ENCODE results near the gene PABPN1L.

Gene PABPN1L

GRCh38 chr16:88866151-88866920 lies at the start of gene PABPN1L:
Gene PABPN1L, minus strand, starts transcription at chr16:88866660. Its CDS starts 54 bp downstream, at chr16:88866606.
- DNase-seq = no peak

- no peak for DNase-seq
Observed at GRCh38 chr16:88915639-88916327, 49.3 kb upstream of the PABPN1L start.

DNA sequence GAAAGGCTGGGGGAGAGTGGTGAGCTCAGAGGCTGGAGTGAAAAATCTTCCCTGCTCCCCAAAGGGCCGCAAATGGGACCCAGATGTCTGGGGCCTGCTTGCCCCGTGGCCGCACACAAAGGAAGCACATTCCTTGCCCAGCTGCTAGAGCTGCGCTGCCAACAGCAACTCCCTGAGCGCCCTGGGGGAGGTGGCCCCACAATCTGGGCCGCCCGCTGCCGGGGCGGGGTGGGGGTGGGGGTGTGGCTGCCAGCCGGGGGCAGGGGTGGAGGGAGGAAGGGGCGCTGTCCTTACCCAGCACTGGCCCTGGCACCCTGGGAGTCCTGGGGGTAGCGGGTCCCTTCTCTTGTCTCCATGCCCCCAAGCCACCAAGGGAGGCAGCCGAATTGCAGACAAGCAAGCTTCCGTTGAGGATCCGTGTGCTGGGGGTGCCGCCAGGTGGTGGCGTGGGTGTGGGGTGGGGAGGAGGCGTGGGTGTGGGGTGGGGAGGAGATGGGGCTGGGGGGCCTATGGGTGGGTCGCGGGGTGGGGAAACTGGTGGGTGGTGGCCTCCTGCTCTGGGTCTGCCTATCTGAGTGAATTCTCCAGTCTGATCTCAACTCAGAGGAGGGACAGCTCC lies 48.4 kb upstream of the PABPN1L start:
- DNase-seq = no peak

- DNase-seq = no peak
Observed at GRCh38 chr16:88913870-88914269, 47.4 kb upstream of the PABPN1L start.

GRCh38 chr16:88913001-88913612 lies 46.6 kb upstream of the PABPN1L start:
- no peak for DNase-seq

DNA sequence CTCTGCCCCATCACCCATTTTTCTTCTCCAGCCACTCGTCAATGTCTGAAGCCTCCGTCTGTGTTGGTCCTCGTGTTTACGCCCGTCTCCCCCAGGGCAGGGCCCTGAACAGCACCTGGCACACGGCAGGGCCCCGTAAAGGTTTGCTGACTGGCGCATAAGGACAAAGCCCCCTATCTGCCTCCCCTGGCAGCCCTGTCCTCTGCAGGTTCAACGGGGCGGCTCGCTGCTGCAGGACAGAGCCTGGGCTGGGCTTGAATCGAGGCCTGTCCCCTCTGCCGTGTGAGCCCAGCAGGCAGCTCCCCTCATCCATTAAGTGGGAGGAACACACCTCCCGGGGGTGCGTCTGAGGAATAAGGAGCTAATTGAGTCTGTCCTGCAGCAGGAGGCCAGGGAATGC lies 46.1 kb upstream of the PABPN1L start:
- DNase-seq = no peak

DNA sequence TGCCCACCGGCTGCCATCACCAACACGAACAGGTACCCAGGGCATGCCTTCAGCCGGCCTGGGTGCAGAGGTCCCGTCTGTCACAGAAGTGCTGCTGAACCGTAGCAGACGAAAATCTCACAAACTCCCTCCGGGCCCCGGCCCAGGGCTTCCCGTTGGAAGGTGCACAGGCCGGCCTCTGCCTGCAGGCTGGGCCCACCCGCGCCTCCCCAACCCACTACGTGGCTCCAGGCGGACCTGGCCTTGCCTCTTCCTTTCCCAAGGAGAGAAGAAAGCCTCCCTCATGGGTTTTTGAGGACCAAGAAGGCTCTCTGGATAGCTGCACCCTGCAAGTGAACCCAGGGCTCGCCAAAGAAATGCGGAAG lies 45.5 kb upstream of the PABPN1L start:
- no peak for DNase-seq

DNA sequence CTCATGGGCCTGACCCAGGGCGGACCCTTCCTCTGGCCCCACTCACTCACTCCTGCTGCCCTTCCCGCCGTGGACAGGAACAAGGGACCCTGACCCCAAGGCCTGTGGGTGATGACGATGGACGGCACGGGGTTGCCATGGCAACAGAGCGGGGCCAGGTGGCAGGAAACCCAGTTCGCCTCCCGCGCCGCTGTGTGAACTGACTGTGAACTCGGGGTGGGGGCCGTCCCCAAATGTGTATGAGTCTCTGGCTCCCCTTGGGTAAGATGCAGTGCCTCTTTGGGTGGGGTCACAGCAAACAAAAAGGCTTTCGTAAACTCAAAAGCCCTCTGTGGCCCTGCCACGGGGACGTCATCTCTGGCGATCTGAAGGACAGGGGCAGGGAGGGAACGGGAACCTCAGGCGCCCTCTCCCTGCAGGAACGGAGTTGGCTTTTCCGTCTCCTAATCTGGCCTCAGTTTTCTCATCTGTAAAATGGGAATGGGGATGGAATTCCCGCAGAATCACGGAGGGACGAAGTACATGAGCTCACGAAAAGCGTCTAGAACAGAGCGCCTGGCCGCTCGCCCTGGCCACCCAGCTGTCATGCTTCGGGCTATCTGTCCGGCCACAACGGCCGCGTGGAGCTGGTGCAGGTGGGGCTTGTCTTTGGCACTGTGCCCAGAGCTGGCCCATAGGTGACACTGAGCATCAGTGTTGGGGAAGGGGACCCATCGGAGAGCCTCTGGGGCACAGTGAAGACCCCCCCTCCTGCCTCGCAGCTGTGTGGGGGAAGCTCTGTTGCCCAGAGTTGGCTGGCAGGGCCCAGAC lies 44.9 kb upstream of the PABPN1L start:
- no peak for DNase-seq

DNA sequence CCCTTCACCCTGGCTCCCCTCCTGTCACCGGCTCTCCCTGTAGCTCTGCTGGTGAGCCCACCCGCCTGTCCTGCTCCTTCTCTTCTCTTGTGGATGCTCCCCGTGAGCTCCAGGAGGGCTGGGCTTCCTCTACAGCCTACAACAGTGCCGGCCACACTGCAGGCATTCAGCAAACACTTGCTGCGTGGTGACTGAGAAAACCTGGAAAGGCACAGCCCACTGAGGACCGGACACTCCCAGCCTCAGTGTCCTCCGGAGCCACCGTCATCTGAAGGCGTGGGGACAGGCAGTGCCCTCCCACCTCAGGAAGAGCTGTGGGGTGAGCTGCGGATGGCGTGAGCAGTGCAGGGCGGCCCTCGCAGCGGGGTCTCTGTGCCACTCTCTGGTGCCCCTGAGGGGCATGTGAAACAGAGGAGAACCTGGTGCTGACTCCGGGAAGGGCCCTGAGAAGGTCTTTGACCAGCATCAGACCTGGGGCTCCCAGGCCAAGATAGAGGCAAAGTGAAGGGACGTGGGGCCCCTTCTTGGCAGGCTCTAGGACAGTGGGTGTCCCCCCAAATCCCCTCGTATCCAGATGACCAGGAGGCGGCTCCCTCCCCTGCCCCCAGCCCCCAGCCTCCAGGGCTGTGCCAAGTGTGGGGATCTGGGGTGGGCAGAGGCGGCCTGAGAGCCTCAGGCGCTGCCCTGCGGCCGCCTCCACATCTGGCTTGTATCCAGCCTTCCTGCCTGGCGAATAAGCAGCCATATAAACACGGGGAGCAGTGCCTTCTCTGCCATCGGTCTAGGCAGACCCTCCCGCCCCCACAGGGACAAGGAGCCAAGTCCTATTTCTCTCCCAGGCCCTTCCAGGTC lies 44.0 kb upstream of the PABPN1L start:
- no peak for DNase-seq

GRCh38 chr16:88909431-88910210 lies 43.2 kb upstream of the PABPN1L start:
- no peak for DNase-seq

- no peak for DNase-seq
Observed at GRCh38 chr16:88908307-88908706, 41.8 kb upstream of the PABPN1L start.

DNA sequence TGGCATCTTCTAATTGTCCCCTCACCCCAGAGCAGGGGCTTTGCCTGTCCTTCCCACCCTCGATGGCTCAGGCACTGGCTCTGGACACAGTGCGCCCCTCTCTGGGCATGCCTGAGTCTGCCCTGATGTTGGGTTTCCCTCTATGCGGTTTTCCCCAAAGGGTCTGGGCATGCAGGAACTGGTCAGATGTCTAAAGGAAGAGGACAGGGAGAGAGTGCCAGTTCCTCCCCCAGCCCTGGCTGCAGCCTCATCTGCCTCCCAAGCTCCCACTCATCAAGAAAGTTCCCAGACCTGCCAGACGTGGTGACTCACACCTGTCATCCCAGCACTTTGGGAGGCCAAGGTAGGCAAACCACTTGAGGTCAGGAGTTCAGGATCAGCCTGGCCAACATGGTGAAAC lies 41.3 kb upstream of the PABPN1L start:
- peak; percentile 72 for DNase-seq

GRCh38 chr16:88906535-88907105 lies 40.2 kb upstream of the PABPN1L start:
- no peak for DNase-seq

- DNase-seq = no peak
Observed at GRCh38 chr16:88906020-88906419, 39.6 kb upstream of the PABPN1L start.

- DNase-seq = peak; percentile 81
Observed at GRCh38 chr16:88905563-88905962, 39.1 kb upstream of the PABPN1L start.

DNA sequence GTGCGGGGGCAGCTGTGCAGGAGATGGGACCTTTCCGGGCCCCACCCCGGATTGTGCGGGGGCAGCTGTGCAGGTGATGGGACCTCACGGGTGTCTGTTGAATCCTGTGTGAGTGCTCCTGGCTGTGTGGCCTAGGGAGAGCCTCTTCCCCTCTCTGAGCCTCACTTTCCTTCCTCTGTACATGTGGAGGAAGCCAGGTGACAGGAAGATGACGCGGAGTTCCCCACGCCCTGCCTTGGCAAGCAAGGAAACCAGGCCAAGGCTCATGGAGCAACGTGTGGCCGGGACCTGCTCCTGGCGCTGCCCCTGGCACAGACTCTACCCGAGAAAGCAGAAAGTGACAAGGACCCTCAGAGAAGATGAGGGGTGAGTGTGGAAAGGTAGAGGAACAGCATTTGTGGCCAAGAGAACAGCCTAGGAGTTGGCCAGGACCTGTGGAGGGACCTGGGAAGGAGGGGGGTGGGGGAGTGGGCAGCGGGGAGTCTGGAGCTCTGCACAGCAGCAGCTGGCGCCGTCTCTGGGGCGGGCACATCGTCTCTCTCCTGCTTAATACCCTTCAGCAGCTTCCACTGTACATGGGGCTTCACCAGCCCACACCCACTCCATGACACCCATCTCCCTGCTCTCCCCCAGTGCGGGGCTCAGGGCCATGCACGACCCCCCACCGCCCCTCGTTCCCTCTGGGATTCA lies 38.4 kb upstream of the PABPN1L start:
- no peak for DNase-seq

GRCh38 chr16:88903267-88903666 lies 36.8 kb upstream of the PABPN1L start:
- DNase-seq = no peak

DNA sequence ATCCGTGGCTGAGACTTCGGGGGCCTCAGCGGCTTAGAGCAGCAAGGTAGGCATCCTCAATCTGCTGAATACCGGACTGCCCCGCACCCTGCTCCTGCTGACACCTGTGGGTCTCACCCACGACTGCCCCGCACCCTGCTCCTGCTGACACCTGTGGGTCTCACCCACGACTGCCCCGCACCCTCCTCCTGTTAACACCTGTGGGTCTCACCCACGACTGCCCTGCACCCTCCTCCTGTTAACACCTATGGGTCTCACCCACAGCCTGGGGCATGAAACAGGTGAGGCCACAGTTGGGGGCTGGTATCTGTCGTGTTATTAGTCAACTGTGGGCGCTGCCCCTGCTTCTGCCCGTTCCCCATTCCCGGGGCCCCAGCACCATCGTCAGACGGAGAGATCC lies 36.3 kb upstream of the PABPN1L start:
- no peak for DNase-seq

DNA sequence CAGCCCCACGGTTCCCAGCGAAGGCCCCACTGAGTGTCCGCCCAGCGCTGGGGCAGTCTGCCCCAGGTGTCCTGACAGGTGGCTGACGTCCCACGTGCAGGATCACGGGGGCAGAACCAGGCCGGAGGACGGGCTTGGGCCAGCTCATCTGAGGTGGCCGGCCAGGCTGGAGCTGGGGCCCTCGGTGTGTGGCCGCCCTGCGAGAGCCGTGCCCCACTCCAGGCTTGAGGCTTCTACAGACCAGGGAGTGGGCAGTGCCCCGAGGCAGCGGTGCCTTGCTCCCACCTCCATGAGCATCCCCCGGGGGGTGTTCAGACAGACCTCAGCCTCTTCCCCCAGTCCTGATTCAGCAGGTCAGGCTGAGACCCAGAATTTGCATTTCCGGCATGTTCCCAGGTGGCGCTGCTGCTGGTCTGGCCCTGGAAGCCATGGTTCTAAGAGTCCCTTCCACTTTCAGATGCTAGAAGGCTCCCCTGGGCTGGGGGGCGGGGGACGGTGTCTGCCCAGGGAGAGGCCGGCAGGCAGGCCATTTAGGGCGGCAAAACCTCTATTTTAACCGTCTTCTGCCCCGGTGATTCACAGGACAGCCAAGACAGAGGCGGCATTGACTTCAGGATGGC lies 35.4 kb upstream of the PABPN1L start:
- no peak for DNase-seq

DNA sequence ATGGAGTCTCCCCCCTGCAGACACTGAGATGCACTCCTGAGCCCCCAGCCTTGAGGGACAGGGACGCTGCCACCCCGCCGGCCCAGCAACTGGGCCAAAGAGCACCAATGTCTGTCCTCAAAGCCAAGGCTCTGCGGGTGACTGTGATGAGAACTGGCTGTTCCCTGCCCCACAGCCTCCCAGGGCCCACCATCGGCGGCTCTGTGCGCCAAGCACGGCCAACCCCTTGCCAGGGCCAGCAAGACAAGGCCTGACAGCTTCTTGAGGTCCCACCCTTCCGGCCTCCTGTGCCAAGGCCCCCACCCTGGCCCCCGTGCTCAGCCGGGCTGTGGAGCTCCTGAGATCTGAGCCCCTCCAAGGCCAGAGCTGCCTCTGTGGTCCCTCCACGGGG lies 34.2 kb upstream of the PABPN1L start:
- no peak for DNase-seq

Measured in 8988T (cell line).